Astrocyte of the cerebellum (primary cell): ENCODE data around the gene DDX31.

Source experiments
- DNase-seq: peaks from one replicate; pipeline ENCODE4 v3.0.0-alpha.2; 2011; ENCODE audit warnings: low read depth
- H3K4me3 ChIP-seq: 2 replicates; pipeline ENCODE4 v1.5.1; 2011; ENCODE audit warnings: mild to moderate bottlenecking, low read depth, low read length, moderate library complexity
- in situ Hi-C: cut with HindIII; loops from 2 replicates; pipeline ENCODE4 v1.10.0; 2017; ENCODE audit warnings: low sequenced_read_pairs
- TF ChIP-seq, protein P1 (sequence below): IDR thresholded peaks from 2 replicates; pipeline ENCODE4 v1.5.1; 2012; ENCODE audit warnings: low read length, low read depth, moderate library complexity, mild to moderate bottlenecking; ENCODE audit errors: missing control alignments

Gene DDX31

DNA sequence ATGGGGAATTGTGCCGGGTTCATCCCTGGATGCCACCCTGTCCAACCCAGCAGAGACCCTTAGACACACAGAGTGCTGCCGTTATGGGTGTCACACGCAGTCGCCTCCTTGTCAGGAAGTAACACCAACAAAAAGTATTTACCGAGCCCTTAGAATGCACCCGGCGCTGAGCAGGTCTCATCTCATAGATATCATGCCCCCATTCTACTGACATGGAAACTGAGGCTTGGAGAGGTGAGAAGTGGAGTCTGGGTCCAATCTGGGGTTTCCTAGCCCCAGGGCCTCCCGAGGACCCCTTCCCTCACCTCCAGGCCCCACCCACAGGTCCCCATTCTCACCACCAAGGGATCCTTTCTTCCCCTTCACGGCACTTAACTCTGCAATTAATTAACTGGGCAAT, 124.2 kb downstream of the DDX31 start:
- TF ChIP-seq, protein P1, sequence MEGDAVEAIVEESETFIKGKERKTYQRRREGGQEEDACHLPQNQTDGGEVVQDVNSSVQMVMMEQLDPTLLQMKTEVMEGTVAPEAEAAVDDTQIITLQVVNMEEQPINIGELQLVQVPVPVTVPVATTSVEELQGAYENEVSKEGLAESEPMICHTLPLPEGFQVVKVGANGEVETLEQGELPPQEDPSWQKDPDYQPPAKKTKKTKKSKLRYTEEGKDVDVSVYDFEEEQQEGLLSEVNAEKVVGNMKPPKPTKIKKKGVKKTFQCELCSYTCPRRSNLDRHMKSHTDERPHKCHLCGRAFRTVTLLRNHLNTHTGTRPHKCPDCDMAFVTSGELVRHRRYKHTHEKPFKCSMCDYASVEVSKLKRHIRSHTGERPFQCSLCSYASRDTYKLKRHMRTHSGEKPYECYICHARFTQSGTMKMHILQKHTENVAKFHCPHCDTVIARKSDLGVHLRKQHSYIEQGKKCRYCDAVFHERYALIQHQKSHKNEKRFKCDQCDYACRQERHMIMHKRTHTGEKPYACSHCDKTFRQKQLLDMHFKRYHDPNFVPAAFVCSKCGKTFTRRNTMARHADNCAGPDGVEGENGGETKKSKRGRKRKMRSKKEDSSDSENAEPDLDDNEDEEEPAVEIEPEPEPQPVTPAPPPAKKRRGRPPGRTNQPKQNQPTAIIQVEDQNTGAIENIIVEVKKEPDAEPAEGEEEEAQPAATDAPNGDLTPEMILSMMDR = no peak
- no peak overlapping the region for H3K4me3 ChIP-seq
- no peak for DNase-seq
- in situ Hi-C loops = no loop called here

DNA sequence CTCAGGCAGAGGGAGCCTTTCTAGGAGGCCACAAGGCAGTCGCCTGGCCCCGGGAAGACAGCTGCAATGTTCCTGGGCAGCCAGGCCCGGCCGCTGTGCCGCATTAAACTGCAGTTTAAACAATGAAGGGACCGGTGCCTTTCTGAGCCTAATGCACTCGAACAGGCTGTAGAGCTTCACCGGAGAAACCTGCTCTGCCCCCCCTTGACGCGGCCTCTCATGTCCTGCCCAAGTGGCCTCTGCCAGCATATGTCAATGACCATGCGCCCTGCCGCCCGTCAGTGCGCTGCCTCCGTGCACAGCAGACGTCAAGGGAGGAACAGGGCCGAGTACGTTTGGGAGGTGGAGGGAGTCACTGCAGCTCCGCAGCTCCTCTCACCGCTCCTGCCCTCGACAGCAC, 125.8 kb downstream of the DDX31 start:
- in situ Hi-C loops = no loop called here
- TF ChIP-seq, protein P1 = no peak
- no peak for DNase-seq

DNA sequence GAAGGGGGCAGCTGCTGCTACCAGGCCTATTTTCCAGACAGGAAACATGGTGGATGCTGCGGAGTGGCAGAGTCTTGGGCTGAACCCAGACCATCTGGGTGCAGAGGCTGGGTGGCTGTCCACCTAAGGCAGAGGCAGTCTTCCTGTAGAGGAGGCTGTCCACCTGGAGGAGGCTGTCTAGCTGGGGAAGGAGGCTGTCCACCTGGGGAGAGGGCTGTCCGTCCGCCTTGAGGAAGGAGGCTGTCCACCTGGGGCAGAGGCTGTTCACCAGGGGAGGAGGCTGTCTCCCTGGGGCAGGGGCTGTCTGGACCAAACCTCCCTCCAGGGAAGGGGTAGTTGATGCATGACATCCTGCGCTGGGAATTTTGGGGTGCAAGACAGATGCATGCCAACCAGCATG, 126.5 kb downstream of the DDX31 start:
- no peak overlapping the region for H3K4me3 ChIP-seq
- in situ Hi-C loops = no loop called here
- TF ChIP-seq, protein P1 = no peak
- DNase-seq = no peak

More for the DNA sequence above, 125.8 kb downstream of the DDX31 start:
- no peak overlapping the region for H3K4me3 ChIP-seq
